Measurements from ENCODE around the gene ME3. TPM values are rescaled to one million over a fixed set of nuclear protein-coding genes. Genes with fewer than 3 reads are reported as not detected.
A peak's percentile ranks its signal among the peaks of the same experiment; 100 is the strongest.
"Not testable (repeated sequence)": the region's sequence is repeated elsewhere in the genome, so short reads cannot be mapped to it uniquely, and the experiment has no call there.

ME3 gene
- total and polyA plus RNA-seq, 2 experiments from 2014 or later, result 7.5 to 10.9 TPM

DNA sequence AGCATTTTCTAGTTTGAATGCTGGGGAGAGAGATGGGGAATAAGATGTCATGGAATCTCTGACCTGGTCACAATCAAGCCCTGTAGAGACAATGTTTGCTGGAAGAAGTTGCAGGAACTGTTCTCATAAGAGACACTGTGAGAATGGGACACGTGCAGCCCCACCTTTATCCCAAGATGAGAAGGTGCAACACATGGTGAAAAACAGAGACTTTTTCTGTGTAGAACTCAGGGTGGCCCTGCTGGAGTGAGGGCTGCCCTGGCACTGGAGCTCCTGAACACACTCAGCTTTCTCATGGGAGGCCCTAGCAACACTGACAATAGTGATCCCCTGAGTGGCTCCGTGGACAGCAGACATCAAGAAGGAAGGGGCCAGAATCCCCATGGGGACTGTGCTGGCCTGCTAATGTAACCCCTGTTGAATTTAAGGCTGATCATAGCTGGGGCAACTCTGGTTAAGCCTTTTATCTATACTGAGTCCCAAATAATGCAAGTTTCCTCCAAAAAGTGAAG, 106.6 kb downstream of the ME3 start:
- TF ChIP-seq EZH2phosphoT487 (IDR thresholded peaks at IDR 0.05; ENCODE audit: insufficient read depth, low read depth), result no peak
- no peak for TF ChIP-seq EZH2 (IDR thresholded peaks at IDR 0.05; ENCODE audit: insufficient read depth, poor library complexity, severe bottlenecking)
- in situ Hi-C loops (cut with MboI), result no loop called here
- DNase-seq, result no peak
- Histone ChIP-seq H3K9ac (no peak overlapping the region), H3K4me1 (ENCODE audit: insufficient read depth) (peaks cover 4% of the 10 kb centered on the region; the same call in 1 of the 2 replicates), H3K27me3 (replicated peaks; ENCODE audit: insufficient read depth) (no peaks in the 10 kb centered on the region), H3K4me2 (ENCODE audit: unreplicated experiment) (no peak overlapping the region), H3K27ac (no peak overlapping the region), H3K9me2 (ENCODE audit: insufficient read depth) (no peaks in the 10 kb centered on the region), H3K9me3 (ENCODE audit: low read depth) (no peaks in the 10 kb centered on the region), H3K36me3 (ENCODE audit: low read depth) (no peaks in the 10 kb centered on the region), H3F3A (ENCODE audit: insufficient read depth) (no peaks in the 10 kb centered on the region), H4K20me1 (ENCODE audit: insufficient read depth) (no peaks in the 10 kb centered on the region), H3K4me3 (no peak overlapping the region), H2AFZ (no peak overlapping the region), H3K79me2 (ENCODE audit: insufficient read depth) (no peaks in the 10 kb centered on the region)
- WGBS, 2 experiments (ENCODE audit: low coverage in 1 of 2, low lambda C conversion rate in 2 of 2, missing lambda C conversion rate in 2 of 2), result 68 to 80% methylated on average over 2 of the region's 2 CpGs

GRCh38 chr11:86565388-86565787, 107.0 kb downstream of the ME3 start:
- no peaks in the 10 kb centered on the region for H3K9me2 ChIP-seq (ENCODE audit: insufficient read depth)
- in situ Hi-C loops (cut with MboI), result no loop called here
- H4K20me1 ChIP-seq (ENCODE audit: insufficient read depth), result no peaks in the 10 kb centered on the region
- DNase-seq, result no peak
- H3K36me3 ChIP-seq (ENCODE audit: low read depth), result no peaks in the 10 kb centered on the region
- no peak overlapping the region for H3K27ac ChIP-seq
- peaks cover 4% of the 10 kb centered on the region; the same call in 1 of the 2 replicates for H3K4me1 ChIP-seq (ENCODE audit: insufficient read depth)
- H3K27me3 ChIP-seq (replicated peaks; ENCODE audit: insufficient read depth), result no peaks in the 10 kb centered on the region
- H2AFZ ChIP-seq, result no peak overlapping the region
- H3K4me2 ChIP-seq (ENCODE audit: unreplicated experiment), result no peak overlapping the region
- no peak overlapping the region for H3K9ac ChIP-seq
- TF ChIP-seq EZH2phosphoT487 (IDR thresholded peaks at IDR 0.05; ENCODE audit: insufficient read depth, low read depth), result no peak
- TF ChIP-seq EZH2 (IDR thresholded peaks at IDR 0.05; ENCODE audit: insufficient read depth, poor library complexity, severe bottlenecking), result no peak
- H3K79me2 ChIP-seq (ENCODE audit: insufficient read depth), result no peaks in the 10 kb centered on the region
- H3K9me3 ChIP-seq (ENCODE audit: low read depth), result no peaks in the 10 kb centered on the region
- no peak overlapping the region for H3K4me3 ChIP-seq
- WGBS, 2 experiments (ENCODE audit: low coverage in 1 of 2, low lambda C conversion rate in 2 of 2, missing lambda C conversion rate in 2 of 2), result 74 to 76% methylated on average over 1 of the region's 1 CpG
- no peaks in the 10 kb centered on the region for H3F3A ChIP-seq (ENCODE audit: insufficient read depth)

DNA sequence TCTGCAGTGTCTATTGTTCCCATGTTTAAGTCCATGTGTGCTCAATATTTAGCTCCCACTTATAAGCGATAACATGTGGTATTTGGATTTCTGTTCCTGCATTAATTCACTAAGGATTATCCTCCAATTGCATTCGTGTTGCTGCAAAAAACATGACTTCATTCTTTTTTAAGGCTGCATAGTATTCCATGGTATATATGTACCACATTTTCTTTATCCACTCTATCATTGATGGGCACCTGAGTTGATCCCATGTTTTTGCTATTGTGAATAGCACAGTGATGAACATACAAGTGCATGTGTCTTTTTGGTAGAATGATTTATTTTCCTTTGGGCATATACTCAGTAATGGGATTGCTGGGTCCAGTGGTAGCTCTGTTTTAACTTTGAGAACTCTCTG, 109.6 kb downstream of the ME3 start:
- H3F3A ChIP-seq (ENCODE audit: insufficient read depth), result peaks cover 21% of the 10 kb centered on the region; the same call in 1 of the 2 replicates
- 76 to 89% methylated on average over 2 of the region's 2 CpGs for WGBS, 2 experiments (ENCODE audit: low coverage in 1 of 2, low lambda C conversion rate in 2 of 2, missing lambda C conversion rate in 2 of 2)
- H3K4me3 ChIP-seq; H4K20me1 ChIP-seq (ENCODE audit: insufficient read depth); H3K4me2 ChIP-seq (ENCODE audit: unreplicated experiment); DNase-seq; H3K79me2 ChIP-seq (ENCODE audit: insufficient read depth); H3K9ac ChIP-seq; H3K36me3 ChIP-seq (ENCODE audit: low read depth); in situ Hi-C loops (cut with MboI); H3K27ac ChIP-seq; H2AFZ ChIP-seq; H3K27me3 ChIP-seq (replicated peaks; ENCODE audit: insufficient read depth); H3K9me2 ChIP-seq (ENCODE audit: insufficient read depth); H3K9me3 ChIP-seq (ENCODE audit: low read depth): not testable (repeated sequence)
- H3K4me1 ChIP-seq (ENCODE audit: insufficient read depth), result peaks cover 25% of the 10 kb centered on the region

GRCh38 chr11:86559311-86559945, 113.0 kb downstream of the ME3 start:
- Histone ChIP-seq H3K4me2 (ENCODE audit: unreplicated experiment) (peak overlapping the region; percentile 34), H3K4me3 (no peak overlapping the region), H2AFZ (no peak overlapping the region), H3K36me3 (ENCODE audit: low read depth) (no peaks in the 10 kb centered on the region), H3K27me3 (replicated peaks; ENCODE audit: insufficient read depth) (no peaks in the 10 kb centered on the region), H3K79me2 (ENCODE audit: insufficient read depth) (no peaks in the 10 kb centered on the region), H3F3A (ENCODE audit: insufficient read depth) (peaks cover 29% of the 10 kb centered on the region; the same call in 1 of the 2 replicates), H4K20me1 (ENCODE audit: insufficient read depth) (no peaks in the 10 kb centered on the region), H3K9ac (peak overlapping the region; percentile 31; the same call in 1 of the 2 replicates), H3K9me2 (ENCODE audit: insufficient read depth) (no peaks in the 10 kb centered on the region), H3K4me1 (ENCODE audit: insufficient read depth) (peaks cover 31% of the 10 kb centered on the region), H3K9me3 (ENCODE audit: low read depth) (no peaks in the 10 kb centered on the region), H3K27ac (peak overlapping the region; percentile 50)
- 47 to 53% methylated on average over 7 of the region's 7 CpGs for WGBS, 2 experiments (ENCODE audit: low coverage in 1 of 2, low lambda C conversion rate in 2 of 2, missing lambda C conversion rate in 2 of 2)
- in situ Hi-C loops (cut with MboI), result no loop called here
- DNase-seq, result peak; percentile 79
- TF ChIP-seq EZH2 (IDR thresholded peaks at IDR 0.05; ENCODE audit: insufficient read depth, poor library complexity, severe bottlenecking) (no peak), EZH2phosphoT487 (IDR thresholded peaks at IDR 0.05; ENCODE audit: insufficient read depth, low read depth) (no peak)

Data from GM23248 (cell line).